NCI-H2029 (cell line): ENCODE measurements around the gene BECN2.
"Not testable (repeated sequence)": the region's sequence is repeated elsewhere in the genome, so short reads cannot be mapped to it uniquely, and the experiment has no call there.

Source experiments
- DNase-seq: peaks from one replicate; lab custom pipeline; 2025; lab: John Stamatoyannopoulos, UW

BECN2 gene

DNA sequence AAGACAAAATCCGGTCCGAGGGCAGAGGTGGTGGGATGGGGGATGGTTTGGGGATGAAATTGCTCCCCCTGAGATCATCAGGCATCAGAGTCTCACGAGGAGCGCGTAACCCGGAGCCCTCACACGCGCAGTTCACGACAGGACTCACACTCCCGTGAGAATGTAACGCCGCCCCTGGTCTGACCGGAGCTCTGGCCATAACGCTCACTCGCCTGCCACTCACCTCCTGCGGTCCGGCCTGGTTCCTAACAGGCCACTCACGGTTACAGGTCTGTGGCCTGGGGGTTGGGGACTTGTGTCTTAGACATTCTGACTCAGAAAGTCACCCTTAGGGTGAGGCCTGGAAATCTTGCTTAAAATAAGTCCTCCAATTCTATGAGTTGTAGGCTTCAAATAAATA is 21.5 kb downstream of the BECN2 start:
- DNase-seq: no peak

DNA sequence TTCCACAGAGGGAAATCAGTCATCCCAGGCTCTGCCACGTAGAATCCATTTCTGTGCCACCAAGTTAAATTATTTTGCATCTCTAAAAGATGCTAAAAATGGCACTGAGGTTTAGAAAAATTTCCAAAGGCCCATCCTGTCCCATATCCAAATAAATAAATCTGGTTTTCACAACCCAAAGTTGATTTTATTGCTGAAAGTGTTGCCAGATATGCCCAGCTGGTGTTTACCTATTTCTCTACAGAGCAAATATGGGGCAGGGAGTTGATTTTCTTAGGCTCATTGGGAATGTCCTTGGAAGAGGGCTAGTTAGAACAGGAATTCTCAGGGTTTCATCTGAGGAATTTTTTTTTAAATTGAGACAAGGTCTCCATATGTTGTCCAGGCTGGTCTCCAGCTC is 22.4 kb downstream of the BECN2 start:
- no peak for DNase-seq

DNA sequence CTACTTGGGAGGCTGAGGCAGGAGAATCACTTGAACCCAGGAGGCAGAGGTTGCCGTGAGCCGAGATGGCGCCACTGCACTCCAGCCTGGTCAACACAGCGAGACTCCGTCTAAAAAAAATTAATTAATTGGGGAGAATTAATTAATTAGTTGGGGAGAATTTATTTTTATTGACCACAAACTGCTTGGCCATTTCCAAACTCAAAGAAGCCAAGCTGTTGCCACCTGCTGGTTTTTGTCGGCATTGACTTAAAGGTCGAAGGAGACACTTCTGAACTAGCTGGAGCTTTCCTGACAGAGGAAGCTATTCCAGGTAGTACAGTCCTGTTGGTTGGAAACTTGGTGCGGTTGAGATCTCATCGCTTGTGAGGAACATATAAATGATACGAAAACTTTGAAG is 28.2 kb downstream of the BECN2 start:
- DNase-seq: no peak

DNA sequence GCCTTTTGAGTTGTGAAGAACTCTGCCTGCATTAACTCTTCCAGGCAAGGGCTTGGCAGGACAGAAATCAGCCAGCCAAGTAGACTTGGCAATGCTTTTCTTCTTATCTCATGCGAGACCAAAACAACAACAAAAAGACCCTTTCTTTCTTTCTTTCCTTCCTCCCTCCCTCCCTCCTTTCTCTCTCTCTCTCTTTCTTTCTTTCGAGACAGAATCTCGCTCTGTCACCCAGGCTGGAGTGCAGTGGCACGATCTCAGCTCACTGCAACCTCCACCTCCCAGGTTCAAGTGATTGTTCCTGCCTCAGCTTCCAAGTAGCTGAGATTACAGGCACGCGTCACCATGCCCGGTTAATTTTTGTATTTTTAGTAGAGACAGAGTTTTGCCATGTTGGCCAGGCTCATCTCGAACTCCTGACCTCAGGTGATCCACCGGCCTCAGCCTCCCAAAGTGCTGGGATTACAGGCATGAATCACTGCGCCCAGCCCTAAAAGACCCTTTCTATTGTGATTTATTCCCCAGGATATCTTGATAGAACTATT is 30.9 kb downstream of the BECN2 start:
- not testable (repeated sequence) for DNase-seq

DNA sequence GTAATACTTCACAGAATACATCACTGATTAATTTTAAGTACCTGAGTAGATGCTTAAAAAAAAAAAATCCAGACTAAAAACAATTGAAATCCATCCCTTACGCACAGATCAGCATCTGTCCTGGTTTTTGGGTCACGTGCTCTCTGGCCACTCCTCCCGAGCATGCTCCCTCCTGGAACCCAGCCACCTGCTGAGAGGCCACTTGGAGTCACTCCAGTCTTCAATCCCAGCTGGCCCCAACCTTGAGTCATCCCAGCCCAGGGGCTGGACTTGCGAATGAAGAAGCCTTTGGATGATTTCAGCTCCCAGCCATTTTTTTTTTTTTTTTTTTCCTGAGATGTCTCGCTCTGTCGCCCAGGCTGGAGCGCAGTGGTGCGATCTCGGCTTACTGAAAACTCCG is 32.5 kb downstream of the BECN2 start:
- peak; percentile 54 for DNase-seq

DNA sequence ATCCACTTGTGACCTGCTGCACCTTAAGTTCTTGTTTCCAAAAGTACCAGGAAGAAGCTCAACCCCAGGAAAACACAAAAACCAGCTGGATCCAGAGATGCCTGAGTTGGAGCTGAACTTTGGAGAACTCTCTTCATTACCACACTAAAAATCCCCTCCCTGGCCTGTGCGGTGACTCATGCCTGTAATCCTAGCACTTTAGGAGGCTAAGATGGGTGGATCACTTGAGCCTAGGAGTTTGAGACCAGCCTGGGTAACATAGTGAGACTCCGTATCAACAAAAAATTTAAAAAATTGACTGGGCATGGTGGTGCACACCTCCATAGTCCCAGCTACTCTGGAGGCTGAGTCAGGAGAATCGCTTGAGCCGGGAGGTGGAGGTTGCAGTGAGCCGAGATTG is 35.2 kb downstream of the BECN2 start:
- DNase-seq: no peak

DNA sequence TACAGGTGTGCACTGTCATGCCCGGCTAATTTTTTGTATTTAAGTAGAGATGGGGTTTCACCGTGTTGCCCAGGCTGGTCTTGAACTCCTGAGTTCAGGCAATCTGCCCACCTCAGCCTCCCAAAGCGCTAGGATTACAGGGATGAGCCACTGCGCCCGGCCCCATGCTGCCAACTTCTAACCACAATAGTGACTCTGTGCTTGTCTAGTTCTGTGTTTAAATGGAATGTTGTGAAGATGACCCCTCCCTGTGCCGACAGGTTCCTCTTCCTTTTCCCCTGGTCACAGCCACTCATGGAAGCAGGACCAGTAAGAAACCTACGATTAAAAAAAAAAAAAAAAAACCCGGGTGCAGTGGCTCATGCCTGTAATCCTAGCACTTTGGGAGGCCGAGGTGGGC is 36.6 kb downstream of the BECN2 start:
- no peak for DNase-seq

DNA sequence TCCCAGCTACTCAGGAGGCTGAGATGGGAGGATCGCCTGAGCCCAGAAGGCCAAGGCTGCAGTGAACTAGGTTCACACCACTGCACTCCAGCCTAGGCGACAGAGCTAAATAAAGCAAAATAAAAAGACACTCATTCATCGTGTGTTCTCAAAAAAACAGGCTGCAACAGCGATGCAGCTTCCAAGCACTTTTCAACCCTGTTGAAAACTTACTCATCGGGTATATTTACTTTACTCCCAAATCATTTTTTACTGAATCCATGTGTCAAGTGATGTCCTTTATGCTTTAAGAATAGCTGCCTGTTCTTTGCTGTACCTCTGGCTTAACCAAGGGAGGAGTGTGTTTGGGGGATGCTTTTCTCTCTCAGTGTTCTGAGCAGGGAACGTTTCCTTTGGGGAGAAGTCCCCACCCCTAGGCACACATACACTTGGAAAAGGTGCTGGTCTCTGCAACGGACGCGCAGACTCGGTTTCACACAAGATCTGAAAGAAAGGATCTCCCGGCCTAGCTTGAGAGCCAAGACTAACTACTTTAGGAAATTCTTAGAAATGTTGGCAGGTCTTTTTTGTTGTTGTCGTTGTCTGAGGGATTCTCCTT is 39.9 kb downstream of the BECN2 start:
- DNase-seq: no peak

DNA sequence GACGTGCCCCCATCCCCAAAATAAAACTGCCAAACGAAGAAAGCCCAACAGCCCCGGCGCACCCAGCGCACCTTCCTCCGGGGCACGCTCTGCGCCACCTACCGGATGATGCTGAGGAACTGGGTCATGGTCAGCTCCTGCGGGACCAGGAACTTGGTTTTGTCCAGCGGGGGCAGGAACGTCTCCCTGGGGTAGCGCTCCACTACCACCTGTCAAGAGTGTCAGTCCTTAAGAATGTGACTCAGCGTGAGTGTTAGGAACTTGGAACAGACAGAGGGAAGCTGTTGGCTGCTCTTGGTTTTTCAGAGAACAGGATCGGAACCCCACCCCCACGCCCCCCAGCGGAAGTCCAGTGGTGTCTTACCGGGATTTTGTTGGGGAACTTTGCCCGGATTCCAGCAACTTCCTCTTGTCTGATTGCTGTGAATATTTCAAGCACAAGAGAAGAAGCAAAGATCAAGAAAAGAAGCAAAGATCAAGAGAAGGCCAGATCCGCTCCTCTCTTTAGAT is 40.9 kb downstream of the BECN2 start:
- no peak for DNase-seq

DNA sequence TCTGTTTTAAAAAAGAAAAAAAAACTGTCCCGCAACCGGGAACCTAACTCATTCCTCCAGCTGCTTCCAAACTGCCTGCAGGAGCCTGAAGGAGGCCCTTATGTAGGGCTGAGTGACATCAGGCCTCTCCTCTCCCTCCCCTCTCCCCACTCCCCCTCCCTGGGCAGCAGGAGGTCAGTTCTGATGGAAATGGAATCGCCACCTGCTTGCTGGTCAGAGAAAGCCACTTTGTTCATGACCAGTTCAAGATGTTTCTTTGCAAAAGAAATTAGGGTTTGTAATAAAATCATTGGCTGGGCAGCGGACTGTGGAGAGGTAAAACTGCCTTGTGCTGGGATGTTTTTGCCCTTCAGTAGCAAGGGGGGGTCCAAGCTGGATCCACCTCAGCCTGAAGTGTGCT is 41.5 kb downstream of the BECN2 start, which contains the start of gene MAP1LC3C:
Gene MAP1LC3C, minus strand, starts transcription at position 73 of the 400 bp plus-strand sequence. CDS start 90 bp downstream, outside the sequence.
- no peak for DNase-seq

DNA sequence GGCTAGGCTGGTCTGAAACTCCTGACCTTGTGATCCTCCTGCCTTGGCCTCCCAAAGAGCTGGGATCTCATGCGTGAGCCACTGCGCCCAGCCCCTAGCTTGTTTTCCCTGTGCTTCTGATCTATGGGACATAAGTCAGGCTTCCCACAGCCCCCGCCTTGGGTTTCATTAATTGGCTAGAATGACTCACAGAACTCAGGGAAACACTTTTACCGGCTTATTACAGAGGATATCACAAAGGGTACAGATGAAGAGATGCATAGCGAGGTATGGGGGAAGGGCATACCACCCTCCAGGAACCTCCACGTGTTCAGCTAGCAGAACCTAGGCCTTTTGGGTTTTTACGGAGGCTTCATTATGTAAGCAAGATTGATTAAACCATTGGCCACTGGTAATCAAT is 42.9 kb downstream of the BECN2 start:
- no peak for DNase-seq

DNA sequence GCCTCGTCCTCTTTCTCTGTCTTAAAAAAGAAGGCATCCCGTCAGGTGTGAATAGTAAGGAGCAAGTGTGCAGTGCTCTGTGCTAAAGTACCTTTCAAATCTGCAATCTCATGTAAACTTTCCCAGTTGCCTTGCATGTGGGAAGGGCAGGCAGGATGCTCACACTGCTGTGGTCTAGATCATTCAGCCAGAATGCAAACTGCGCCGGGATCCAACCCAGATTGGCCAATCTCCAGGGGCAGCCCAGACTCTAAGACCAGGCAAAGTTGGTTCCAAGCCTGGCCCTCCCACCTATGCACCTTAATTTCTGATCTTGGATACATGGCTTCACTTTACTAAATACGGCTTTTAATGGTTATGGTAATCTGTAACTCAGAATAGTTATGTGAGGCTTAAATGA is 44.5 kb downstream of the BECN2 start:
- no peak for DNase-seq

DNA sequence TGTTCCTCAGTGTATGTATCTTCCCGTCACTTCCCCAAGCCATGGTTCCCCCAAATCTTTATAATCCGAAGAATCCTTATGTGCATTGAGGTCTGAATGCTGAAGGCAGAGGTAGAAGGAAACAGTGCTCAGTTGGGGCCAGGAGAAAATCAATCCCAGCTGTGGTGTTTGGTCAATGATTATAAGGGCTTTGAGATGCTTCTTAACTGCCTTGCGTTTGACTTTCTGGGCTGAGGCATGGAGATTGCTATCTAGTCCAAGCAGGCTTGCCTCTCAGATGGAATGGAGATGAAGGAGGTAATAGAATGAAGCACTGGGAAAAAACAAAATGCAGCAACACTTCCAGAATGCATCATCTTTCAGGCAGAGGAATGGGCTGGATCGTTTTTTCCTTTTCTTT is 44.9 kb downstream of the BECN2 start:
- no peak for DNase-seq

DNA sequence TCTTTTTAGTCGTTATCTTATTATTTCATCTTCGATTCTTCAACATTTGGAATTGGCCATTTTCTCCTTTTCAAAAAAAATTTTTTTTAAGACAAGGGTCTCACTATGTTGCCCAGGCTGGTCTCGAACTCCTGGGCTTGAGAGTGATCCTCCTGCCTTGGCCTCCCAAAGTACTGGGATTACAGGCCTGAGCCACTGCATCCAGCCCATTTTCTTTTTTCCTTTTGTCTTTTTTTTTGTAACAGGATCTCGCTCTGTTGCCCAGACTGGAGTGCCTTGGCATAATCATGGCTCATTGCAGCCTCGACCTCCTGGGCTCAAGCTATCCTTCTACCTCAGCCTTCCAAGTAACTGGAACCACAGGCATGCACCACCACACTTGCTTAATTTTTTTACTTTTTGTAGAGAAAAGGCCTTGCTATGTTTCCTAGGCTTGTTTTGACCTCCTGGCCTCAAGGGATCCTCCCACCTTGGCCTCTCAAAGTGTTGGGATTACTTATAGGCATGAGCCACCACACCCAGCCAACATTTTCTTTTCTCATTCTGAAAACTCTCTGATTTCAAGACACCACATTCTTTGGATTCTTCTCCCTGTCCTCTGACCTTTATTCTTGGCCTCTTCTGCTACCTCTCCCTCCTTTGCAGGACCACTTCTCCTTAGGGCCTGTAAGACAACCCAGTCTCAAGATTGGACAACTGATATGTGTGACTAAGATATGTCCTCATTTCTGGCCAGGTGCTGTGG is 47.4 kb downstream of the BECN2 start:
- no peak for DNase-seq

DNA sequence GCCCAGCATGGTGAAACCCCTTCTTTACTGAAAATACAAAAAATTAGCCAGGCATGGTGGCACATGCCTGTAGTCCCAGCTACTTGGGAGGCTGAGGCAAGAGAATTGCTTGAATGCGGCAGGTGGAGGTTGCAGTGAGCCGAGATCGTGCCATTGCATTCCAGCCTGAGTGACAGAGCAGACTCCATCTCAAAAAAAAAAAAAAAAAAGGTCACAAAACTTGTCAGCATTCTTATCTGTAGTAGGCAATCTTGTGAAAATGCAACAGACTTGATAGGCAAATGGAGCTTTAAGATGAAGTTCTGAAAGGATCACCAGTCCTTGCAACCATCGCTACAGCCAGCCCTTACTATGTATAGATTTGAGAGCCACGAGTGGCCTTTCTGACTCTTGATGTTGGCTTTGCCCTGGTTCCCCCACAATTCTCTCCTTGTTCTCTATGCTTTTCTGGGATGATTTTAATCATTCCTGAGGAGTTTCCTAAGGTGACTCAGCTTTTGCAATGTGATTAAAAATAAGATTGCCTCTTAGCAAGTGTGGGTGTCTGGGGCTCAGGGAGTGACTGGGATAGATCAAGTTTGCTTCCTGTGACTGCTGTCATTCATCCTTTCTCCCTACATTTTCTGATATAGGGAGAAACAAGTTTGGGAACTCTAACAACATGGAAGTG is 48.4 kb downstream of the BECN2 start:
- DNase-seq: no peak

DNA sequence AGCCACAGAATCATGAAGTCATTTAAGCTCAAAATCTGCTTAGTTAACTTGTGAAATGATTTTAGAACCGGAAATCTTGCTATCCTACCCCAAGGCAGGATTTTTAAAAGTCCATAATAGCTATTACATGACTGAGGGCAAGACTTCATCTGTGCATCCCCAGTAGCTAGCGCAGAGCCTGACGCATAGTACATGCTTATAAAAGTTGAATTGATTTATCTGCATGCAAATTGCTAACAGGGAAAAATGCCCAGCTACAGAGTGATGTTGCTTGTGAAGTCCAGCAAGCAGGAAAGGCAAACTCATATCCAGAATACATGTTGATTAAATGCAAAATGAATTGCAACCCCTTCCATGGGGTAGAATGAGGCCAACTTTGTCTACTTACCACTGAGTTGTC is 49.4 kb downstream of the BECN2 start:
- DNase-seq: no peak
